DOHH2 (cell line): ENCODE data around the gene STX1A.

Experiments used
- EZH2phosphoT487 ChIP-seq: fragments of 200-600 bp; sonication (generic); IDR thresholded peaks from 2 replicates; pipeline ENCODE4 v1.6.1; 2017; ENCODE audit warnings: borderline replicate concordance, mild to moderate bottlenecking, antibody characterized with exemption, low read length, moderate library complexity, mixed read lengths
- TF ChIP-seq, protein P1 (sequence below): fragments of 200-600 bp; sonication (generic); IDR thresholded peaks from one replicate; pipeline ENCODE4 v1.5.1; 2014; ENCODE audit warnings: antibody characterized with exemption, mild to moderate bottlenecking, low read depth, low read length; ENCODE audit not compliant: poor library complexity, severe bottlenecking

GRCh38 chr7:73732397-73732796, 12.9 kb upstream of the STX1A start:
- TF ChIP-seq, protein P1, sequence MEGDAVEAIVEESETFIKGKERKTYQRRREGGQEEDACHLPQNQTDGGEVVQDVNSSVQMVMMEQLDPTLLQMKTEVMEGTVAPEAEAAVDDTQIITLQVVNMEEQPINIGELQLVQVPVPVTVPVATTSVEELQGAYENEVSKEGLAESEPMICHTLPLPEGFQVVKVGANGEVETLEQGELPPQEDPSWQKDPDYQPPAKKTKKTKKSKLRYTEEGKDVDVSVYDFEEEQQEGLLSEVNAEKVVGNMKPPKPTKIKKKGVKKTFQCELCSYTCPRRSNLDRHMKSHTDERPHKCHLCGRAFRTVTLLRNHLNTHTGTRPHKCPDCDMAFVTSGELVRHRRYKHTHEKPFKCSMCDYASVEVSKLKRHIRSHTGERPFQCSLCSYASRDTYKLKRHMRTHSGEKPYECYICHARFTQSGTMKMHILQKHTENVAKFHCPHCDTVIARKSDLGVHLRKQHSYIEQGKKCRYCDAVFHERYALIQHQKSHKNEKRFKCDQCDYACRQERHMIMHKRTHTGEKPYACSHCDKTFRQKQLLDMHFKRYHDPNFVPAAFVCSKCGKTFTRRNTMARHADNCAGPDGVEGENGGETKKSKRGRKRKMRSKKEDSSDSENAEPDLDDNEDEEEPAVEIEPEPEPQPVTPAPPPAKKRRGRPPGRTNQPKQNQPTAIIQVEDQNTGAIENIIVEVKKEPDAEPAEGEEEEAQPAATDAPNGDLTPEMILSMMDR, result no peak
- TF ChIP-seq EZH2phosphoT487, result no peak
